Right atrium auricular region (tissue), 2 donors: ENCODE results near the gene UBAC2. TPM values are rescaled to one million over a fixed set of nuclear protein-coding genes. Genes with fewer than 3 reads are reported as not detected.

Experiments used
- DNase-seq: peaks from one replicate; pipeline ENCODE4 v3.0.0-alpha.2; 2019; ENCODE audit warnings: low spot score
- H3K27ac ChIP-seq, 2 donors: fragments of 200-600 bp; sonication (generic); 1 replicate in 1 of 2; 2 replicates in 1 of 2; pipeline ENCODE4 v1.5.1; 2016 to 2019
- H3K27me3 ChIP-seq, 2 donors: fragments of 200-600 bp; sonication (generic); one replicate each; pipeline versions ENCODE4 v1.5.1 to v1.6.0; 2017 to 2019
- H3K36me3 ChIP-seq: fragments of 200-600 bp; sonication (generic); one replicate; pipeline ENCODE4 v1.5.1; 2016
- H3K4me1 ChIP-seq, 2 donors: fragments of 200-600 bp; sonication (generic); one replicate each; pipeline versions ENCODE4 v1.5.1 to v1.6.0; 2017 to 2019
- H3K4me3 ChIP-seq, 2 donors: fragments of 200-600 bp; sonication (generic); 1 replicate in 1 of 2; 2 replicates in 1 of 2; pipeline ENCODE4 v1.5.1; 2017 to 2019; ENCODE audit warnings: mild to moderate bottlenecking in 1 of 2, moderate library complexity in 1 of 2
- H3K9me3 ChIP-seq, 2 donors: fragments of 200-600 bp; sonication (generic); one replicate each; pipeline ENCODE4 v1.5.1; 2019
- CTCF ChIP-seq, 2 donors: fragments of 200-600 bp; sonication (generic); IDR thresholded peaks; one replicate each; pipeline ENCODE4 v1.5.1; 2019; ENCODE audit warnings: antibody characterized with exemption in 2 of 2
- total RNA-seq, 2 donors: library from RNA; depleted of rRNA; stranded (reverse); fragments of >200 nt; gene quantifications; one replicate each; pipeline ENCODE4 v1.1.0, GENCODE V29; 2016

UBAC2 gene
- total RNA-seq, 2 donors from 2014 or later, result 47.5 to 50.7 TPM

DNA sequence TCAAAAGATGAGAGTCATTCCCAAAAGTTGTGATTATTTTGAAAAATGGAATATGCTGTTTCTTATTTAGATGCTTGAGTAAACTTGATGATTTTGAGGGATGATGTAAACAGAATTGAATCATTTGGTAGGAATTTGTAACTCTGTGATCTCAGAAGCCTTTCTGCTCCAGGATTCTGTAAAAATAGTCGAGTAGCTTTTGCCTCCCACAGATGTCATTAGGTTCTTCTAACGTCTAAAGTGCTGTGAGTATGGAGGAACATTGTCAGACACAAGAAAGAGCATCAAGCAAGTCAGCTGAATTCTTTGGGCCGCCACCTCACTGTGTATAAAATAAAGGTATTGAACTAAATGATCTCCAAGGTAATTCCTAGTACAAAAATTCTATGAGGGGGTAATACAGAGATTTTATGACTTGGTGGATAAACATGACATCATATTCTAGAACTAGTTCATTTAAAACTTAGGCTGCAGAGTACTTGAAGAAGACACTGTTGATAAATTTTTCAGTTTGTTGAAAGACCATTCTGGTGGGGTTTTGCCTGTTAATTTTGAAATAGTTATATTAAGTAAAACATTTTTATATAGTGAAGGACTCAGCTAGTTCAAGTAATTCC lies 107.9 kb downstream of the UBAC2 start:
- Histone ChIP-seq H3K27me3 (no peaks in the 10 kb centered on the region), H3K27ac (peak overlapping the region; percentile 59 to 64), H3K4me3 (no peak overlapping the region), H3K4me1 (peaks cover 0 to 18% of the 10 kb centered on the region in 2 donors), H3K9me3 (no peaks in the 10 kb centered on the region), H3K36me3 (no peaks in the 10 kb centered on the region)
- DNase-seq, result no peak
- no peak for TF ChIP-seq CTCF (IDR thresholded peaks at IDR 0.05)

DNA sequence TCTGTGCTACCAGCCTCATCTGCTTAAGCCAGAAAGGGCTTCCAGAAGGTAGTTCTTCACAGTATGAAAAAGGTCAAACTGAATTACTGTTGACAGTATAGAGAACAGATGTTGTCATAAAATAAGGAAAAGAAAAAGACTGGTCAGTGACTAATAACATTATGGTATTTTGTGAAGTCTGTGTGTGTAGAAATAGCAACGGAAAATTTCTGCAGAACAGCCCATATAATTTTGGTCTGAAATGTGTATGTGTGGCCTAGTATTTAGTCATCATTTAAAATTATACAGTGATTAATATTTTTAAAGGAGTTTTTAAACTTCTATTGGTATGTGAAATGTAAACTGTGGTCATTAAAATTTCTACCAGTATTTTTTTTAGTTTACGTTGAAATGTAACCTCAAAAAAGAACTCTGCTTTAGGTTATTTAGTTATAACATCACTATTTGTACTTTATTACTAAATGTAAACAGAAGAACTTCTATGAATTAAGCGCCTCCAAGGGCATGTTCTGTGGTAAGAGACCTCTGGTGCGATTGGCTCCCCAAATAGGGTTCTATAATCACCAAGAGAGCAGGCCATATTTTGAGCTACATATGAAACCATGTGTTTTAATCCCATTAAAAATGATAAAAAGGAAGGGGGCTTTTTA lies 109.9 kb downstream of the UBAC2 start:
- no peaks in the 10 kb centered on the region for H3K36me3 ChIP-seq
- peaks cover 0 to 18% of the 10 kb centered on the region in 2 donors for H3K4me1 ChIP-seq
- TF ChIP-seq CTCF (IDR thresholded peaks at IDR 0.05), result no peak
- no peak overlapping the region for H3K4me3 ChIP-seq
- no peaks in the 10 kb centered on the region for H3K9me3 ChIP-seq
- no peak for DNase-seq
- H3K27ac ChIP-seq, result no peak overlapping the region
- H3K27me3 ChIP-seq, result no peaks in the 10 kb centered on the region

DNA sequence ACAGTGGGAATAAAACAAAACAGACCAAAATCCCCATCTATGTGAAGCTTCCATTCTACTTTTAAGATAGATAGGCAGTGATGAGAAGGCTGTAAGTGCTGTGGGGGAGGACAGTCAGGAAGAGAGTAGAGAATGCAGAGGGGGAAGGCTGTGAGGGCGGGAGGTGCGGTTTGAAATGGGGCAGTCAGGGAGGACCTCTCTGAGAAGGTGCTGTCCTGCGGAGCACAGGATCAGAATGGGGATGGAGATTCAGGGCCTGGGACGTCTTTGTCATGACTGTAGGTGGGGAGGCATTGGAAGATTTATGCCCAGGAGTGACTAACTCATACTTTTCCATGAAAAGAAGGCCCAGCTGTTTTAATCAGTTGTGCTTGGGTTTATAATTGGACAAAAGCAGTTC lies 110.5 kb downstream of the UBAC2 start:
- no peak overlapping the region for H3K4me3 ChIP-seq
- H3K4me1 ChIP-seq, result peaks cover 0 to 18% of the 10 kb centered on the region in 2 donors
- H3K27me3 ChIP-seq, result no peaks in the 10 kb centered on the region
- no peaks in the 10 kb centered on the region for H3K36me3 ChIP-seq
- TF ChIP-seq CTCF (IDR thresholded peaks at IDR 0.05), result no peak
- no peak for DNase-seq
- no peaks in the 10 kb centered on the region for H3K9me3 ChIP-seq
- no peak overlapping the region for H3K27ac ChIP-seq

DNA sequence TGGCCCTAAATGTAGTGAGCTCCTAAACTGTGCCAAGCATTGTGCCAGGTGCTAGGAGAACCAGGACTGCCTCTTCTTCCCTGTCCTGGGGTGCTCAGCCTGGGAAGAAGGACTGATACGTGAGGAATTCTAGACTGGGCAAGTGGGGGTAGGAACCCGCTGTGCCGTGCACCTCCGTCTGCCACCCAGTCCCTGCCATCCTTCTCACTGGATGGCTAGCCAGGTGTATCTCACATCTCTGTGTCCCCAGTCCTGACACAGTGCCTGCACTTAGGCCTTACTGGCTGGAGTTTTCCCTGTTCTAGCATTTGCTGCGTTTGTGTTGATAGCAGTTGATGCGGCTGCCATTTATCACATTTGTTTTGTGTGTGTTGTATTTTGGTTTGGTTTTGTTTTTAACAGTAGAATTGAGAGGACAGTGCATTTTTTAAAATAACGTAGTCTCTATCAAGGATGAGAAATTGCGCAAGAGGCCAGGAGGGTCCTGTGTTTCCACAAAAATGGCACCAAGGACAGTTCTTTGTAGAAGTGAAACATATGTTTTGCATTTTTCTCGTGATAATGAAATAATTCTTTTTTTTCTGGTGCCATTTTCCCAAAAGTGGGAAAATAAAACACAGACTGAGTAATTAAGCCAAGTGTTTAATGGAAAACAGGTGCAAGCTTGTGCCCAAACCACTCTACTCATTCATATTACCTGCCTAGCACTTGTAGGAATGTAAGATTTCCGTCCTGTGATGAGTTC lies 111.3 kb downstream of the UBAC2 start:
- peaks cover 0 to 26% of the 10 kb centered on the region in 2 donors for H3K4me1 ChIP-seq
- no peak for TF ChIP-seq CTCF (IDR thresholded peaks at IDR 0.05)
- H3K27ac ChIP-seq, result peak overlapping the region in 1 of 2 donors; percentile 37

GRCh38 chr13:99312493-99312883 lies 111.8 kb downstream of the UBAC2 start:
- H3K27ac ChIP-seq, result peak overlapping the region; percentile 37 to 46
- peak; percentile 85 for DNase-seq
- H3K4me1 ChIP-seq, result peaks cover 0 to 26% of the 10 kb centered on the region in 2 donors
- no peaks in the 10 kb centered on the region for H3K27me3 ChIP-seq
- TF ChIP-seq CTCF (IDR thresholded peaks at IDR 0.05), result no peak
- no peaks in the 10 kb centered on the region for H3K36me3 ChIP-seq
- H3K4me3 ChIP-seq, result no peak overlapping the region
- H3K9me3 ChIP-seq, result no peaks in the 10 kb centered on the region

More for the DNA sequence above, 111.3 kb downstream of the UBAC2 start:
- H3K27me3 ChIP-seq, result no peaks in the 10 kb centered on the region
- H3K36me3 ChIP-seq, result no peaks in the 10 kb centered on the region
- H3K9me3 ChIP-seq, result no peaks in the 10 kb centered on the region
- H3K4me3 ChIP-seq, result no peak overlapping the region
- DNase-seq, result no peak
